Activated gamma-delta T cell treated with anti-CD3 and anti-CD28 coated beads, Interleukin-2, amount 50 U/mL, for 16 hours (primary cell): ENCODE data around the gene FNDC11.
"Not testable (repeated sequence)": the region's sequence is repeated elsewhere in the genome, so short reads cannot be mapped to it uniquely, and the experiment has no call there.

Experiments used
- DNase-seq: peaks from one replicate; pipeline ENCODE4 v3.0.0-alpha.2; 2020; ENCODE audit warnings: low read depth

The FNDC11 gene

GRCh38 chr20:63554361-63555278 is 661 bp downstream of the FNDC11 start:
- no peak for DNase-seq

- no peak for DNase-seq
Observed at GRCh38 chr20:63555661-63556381, 1.9 kb downstream of the FNDC11 start.

GRCh38 chr20:63556873-63557478 is 3.0 kb downstream of the FNDC11 start:
- no peak for DNase-seq

- no peak for DNase-seq
Observed at GRCh38 chr20:63557481-63557891, 3.5 kb downstream of the FNDC11 start.

GRCh38 chr20:63558804-63559484 is 5.0 kb downstream of the FNDC11 start:
- no peak for DNase-seq

- DNase-seq: not testable (repeated sequence)
Observed at GRCh38 chr20:63559485-63560332, 5.8 kb downstream of the FNDC11 start.

- DNase-seq: no peak
Observed at GRCh38 chr20:63560333-63560805, 6.4 kb downstream of the FNDC11 start.

GRCh38 chr20:63560856-63561609 is 7.1 kb downstream of the FNDC11 start:
- no peak for DNase-seq

- DNase-seq: no peak
Observed at GRCh38 chr20:63561624-63562396, 7.9 kb downstream of the FNDC11 start.

- no peak for DNase-seq
Observed at GRCh38 chr20:63562461-63563224, 8.7 kb downstream of the FNDC11 start.

GRCh38 chr20:63563225-63563935 is 9.4 kb downstream of the FNDC11 start:
- DNase-seq: no peak

GRCh38 chr20:63564036-63564810 is 10.3 kb downstream of the FNDC11 start:
- DNase-seq: no peak

GRCh38 chr20:63565021-63565698 is 11.2 kb downstream of the FNDC11 start:
- no peak for DNase-seq

- no peak for DNase-seq
Observed at GRCh38 chr20:63565699-63566335, 11.9 kb downstream of the FNDC11 start.

GRCh38 chr20:63566395-63567135 is 12.6 kb downstream of the FNDC11 start:
- no peak for DNase-seq

GRCh38 chr20:63567136-63567385 is 13.1 kb downstream of the FNDC11 start:
- no peak for DNase-seq
